DMS114 treated with DMSO at 0.1 percent for 48 hours (cell line): ENCODE data around the gene KAT5.
A peak's percentile ranks its signal among the peaks of the same experiment; 100 is the strongest.
"Not testable (repeated sequence)": the region's sequence is repeated elsewhere in the genome, so short reads cannot be mapped to it uniquely, and the experiment has no call there.

Source experiments
- DNase-seq: peaks from one replicate; lab custom pipeline; 2025; ENCODE audit not compliant: unreplicated experiment; lab: John Stamatoyannopoulos, UW

Gene KAT5

GRCh38 chr11:65711785-65712632 lies at the start of gene KAT5:
Gene KAT5, plus strand, starts transcription at chr11:65712252. Its CDS starts 16 bp downstream, at chr11:65712268.
- peak; percentile 97 for DNase-seq

GRCh38 chr11:65662799-65663638 lies 49.0 kb upstream of the KAT5 start, which contains the start of gene RELA:
Gene RELA, minus strand, starts transcription at chr11:65662916. Its CDS starts 84 bp downstream, at chr11:65662832.
- DNase-seq, result peak; percentile 81

GRCh38 chr11:65663639-65664200 lies 48.3 kb upstream of the KAT5 start:
- DNase-seq, result no peak

GRCh38 chr11:65672180-65672860 lies 39.7 kb upstream of the KAT5 start:
- no peak for DNase-seq

- no peak for DNase-seq
These were observed 39.1 kb upstream of the KAT5 start for GRCh38 chr11:65672982-65673381.

- no peak for DNase-seq
These were observed 31.8 kb upstream of the KAT5 start for GRCh38 chr11:65680192-65680743.

GRCh38 chr11:65683480-65683879 lies 28.6 kb upstream of the KAT5 start:
- DNase-seq, result not testable (repeated sequence)

- no peak for DNase-seq
These were observed 26.1 kb upstream of the KAT5 start for GRCh38 chr11:65685981-65686380.

- DNase-seq, result not testable (repeated sequence)
These were observed 20.2 kb upstream of the KAT5 start for GRCh38 chr11:65691847-65692246.

GRCh38 chr11:65692367-65692766 lies 19.7 kb upstream of the KAT5 start:
- no peak for DNase-seq

- no peak for DNase-seq
These were observed 16.4 kb upstream of the KAT5 start for GRCh38 chr11:65695459-65696241.

- DNase-seq, result no peak
These were observed 15.1 kb upstream of the KAT5 start for GRCh38 chr11:65696802-65697552.

- DNase-seq, result no peak
These were observed 13.8 kb upstream of the KAT5 start for GRCh38 chr11:65698205-65698604.

- DNase-seq, result no peak
These were observed 12.7 kb upstream of the KAT5 start for GRCh38 chr11:65699306-65699705.

- no peak for DNase-seq
These were observed 11.7 kb upstream of the KAT5 start for GRCh38 chr11:65700399-65700798.

GRCh38 chr11:65701686-65702085 lies 10.4 kb upstream of the KAT5 start:
- DNase-seq, result no peak

GRCh38 chr11:65703846-65704245 lies 8.2 kb upstream of the KAT5 start:
- no peak for DNase-seq

GRCh38 chr11:65706303-65706763 lies 5.7 kb upstream of the KAT5 start:
- not testable (repeated sequence) for DNase-seq

GRCh38 chr11:65707002-65707401 lies 5.0 kb upstream of the KAT5 start:
- DNase-seq, result not testable (repeated sequence)
